DMS114 treated with DMSO at 0.1 percent for 48 hours (cell line): ENCODE results near the gene PSG4.
"Not testable (repeated sequence)": the region's sequence is repeated elsewhere in the genome, so short reads cannot be mapped to it uniquely, and the experiment has no call there.

Experiments used
- DNase-seq: peaks from one replicate; lab custom pipeline; 2025; ENCODE audit not compliant: unreplicated experiment; lab: John Stamatoyannopoulos, UW

PSG4 gene

GRCh38 chr19:43198686-43199419 lies 6.6 kb downstream of the PSG4 start:
- DNase-seq: not testable (repeated sequence)

- not testable (repeated sequence) for DNase-seq
Observed at GRCh38 chr19:43197666-43198397, 7.6 kb downstream of the PSG4 start.

GRCh38 chr19:43194397-43194796 lies 11.0 kb downstream of the PSG4 start:
- not testable (repeated sequence) for DNase-seq

GRCh38 chr19:43192381-43193155 lies 12.9 kb downstream of the PSG4 start:
- DNase-seq: not testable (repeated sequence)

GRCh38 chr19:43188092-43188491 lies 17.3 kb downstream of the PSG4 start:
- DNase-seq: not testable (repeated sequence)

GRCh38 chr19:43186311-43186935 lies 19.0 kb downstream of the PSG4 start, which contains the start of gene PSG5:
PSG5 (minus strand) TSS chr19:43186536; CDS start chr19:43186405, 131 bp downstream.
- not testable (repeated sequence) for DNase-seq

- not testable (repeated sequence) for DNase-seq
Observed at GRCh38 chr19:43181869-43182771, 23.3 kb downstream of the PSG4 start.

- DNase-seq: not testable (repeated sequence)
Observed at GRCh38 chr19:43179569-43180147, 25.8 kb downstream of the PSG4 start.

- DNase-seq: not testable (repeated sequence)
Observed at GRCh38 chr19:43178577-43178976, 26.9 kb downstream of the PSG4 start.

GRCh38 chr19:43165906-43166305 lies 39.5 kb downstream of the PSG4 start:
- DNase-seq: not testable (repeated sequence)

- not testable (repeated sequence) for DNase-seq
Observed at GRCh38 chr19:43163135-43163534, 42.3 kb downstream of the PSG4 start.

GRCh38 chr19:43162261-43162660 lies 43.2 kb downstream of the PSG4 start:
- DNase-seq: not testable (repeated sequence)

GRCh38 chr19:43152214-43152613 lies 53.2 kb downstream of the PSG4 start:
- no peak for DNase-seq

GRCh38 chr19:43149788-43150187 lies 55.6 kb downstream of the PSG4 start:
- DNase-seq: not testable (repeated sequence)

GRCh38 chr19:43148233-43148632 lies 57.2 kb downstream of the PSG4 start:
- DNase-seq: no peak
